GM23248 (cell line): Measurements from ENCODE around the gene CATSPER1.

Experiments used
- EZH2 ChIP-seq: fragments of 200-600 bp; sonication (generic); IDR thresholded peaks from 2 replicates; pipeline ENCODE4 v1.6.1; 2018; ENCODE audit warnings: antibody characterized with exemption, mild to moderate bottlenecking; ENCODE audit not compliant: insufficient read depth, poor library complexity, severe bottlenecking
- EZH2phosphoT487 ChIP-seq: fragments of 200-600 bp; sonication (generic); IDR thresholded peaks from 2 replicates; pipeline ENCODE4 v1.6.1; 2018; ENCODE audit warnings: antibody characterized with exemption, moderate library complexity, mild to moderate bottlenecking, low read depth; ENCODE audit not compliant: insufficient read depth

- no peak for TF ChIP-seq EZH2phosphoT487
- no peak for TF ChIP-seq EZH2
Measured at GRCh38 chr11:66075273-66075672, 49.0 kb upstream of the CATSPER1 start.
